SHP77 treated with DMSO at 0.1 percent for 48 hours (cell line): ENCODE results near the gene KIF7.

Experiments
- DNase-seq: peaks from one replicate; lab custom pipeline; 2025; lab: John Stamatoyannopoulos, UW

KIF7 gene

GRCh38 chr15:89649013-89649625 is 6.1 kb downstream of the KIF7 start:
- DNase-seq, result no peak

- no peak for DNase-seq
These were observed 6.9 kb downstream of the KIF7 start for GRCh38 chr15:89648106-89649012.

- peak; percentile 46 for DNase-seq
These were observed 7.9 kb downstream of the KIF7 start for GRCh38 chr15:89647191-89647851.

- no peak for DNase-seq
These were observed 8.7 kb downstream of the KIF7 start for GRCh38 chr15:89646416-89647141.

- no peak for DNase-seq
These were observed 9.6 kb downstream of the KIF7 start for GRCh38 chr15:89645680-89646079.

- DNase-seq, result peak; percentile 12
These were observed 13.2 kb downstream of the KIF7 start for GRCh38 chr15:89642106-89642505.

GRCh38 chr15:89641053-89641452 is 14.2 kb downstream of the KIF7 start:
- DNase-seq, result no peak

GRCh38 chr15:89640245-89640644 is 15.0 kb downstream of the KIF7 start:
- DNase-seq, result no peak

- DNase-seq, result no peak
These were observed 21.7 kb downstream of the KIF7 start for GRCh38 chr15:89633585-89633984.

GRCh38 chr15:89632563-89633430 is 22.5 kb downstream of the KIF7 start:
- no peak for DNase-seq

GRCh38 chr15:89631902-89632264 is 23.4 kb downstream of the KIF7 start:
- DNase-seq, result no peak

GRCh38 chr15:89630974-89631901 is 24.0 kb downstream of the KIF7 start:
- no peak for DNase-seq

GRCh38 chr15:89630260-89630659 is 25.0 kb downstream of the KIF7 start:
- no peak for DNase-seq

- DNase-seq, result no peak
These were observed 25.4 kb downstream of the KIF7 start for GRCh38 chr15:89629829-89630228.

- DNase-seq, result no peak
These were observed 26.2 kb downstream of the KIF7 start for GRCh38 chr15:89628806-89629715.

- no peak for DNase-seq
These were observed 27.0 kb downstream of the KIF7 start for GRCh38 chr15:89628301-89628700.

- DNase-seq, result no peak
These were observed 27.9 kb downstream of the KIF7 start for GRCh38 chr15:89627256-89627970.

GRCh38 chr15:89625716-89626115 is 29.6 kb downstream of the KIF7 start:
- DNase-seq, result no peak
